ENCODE data around the gene KBTBD3. TPM values are rescaled to one million over a fixed set of nuclear protein-coding genes. Genes with fewer than 3 reads are reported as not detected.
"Not testable (repeated sequence)": the region's sequence is repeated elsewhere in the genome, so short reads cannot be mapped to it uniquely, and the experiment has no call there.

Gene KBTBD3
- total RNA-seq, 2 experiments from 2014 or later = 7.9 to 8.7 TPM

- ATAC-seq = no peak
- peaks cover 36% of the 10 kb centered on the region for H3K4me1 Mint-ChIP-seq
These were observed 4.9 kb upstream of the KBTBD3 start for GRCh38 chr11:106082096-106082495.

GRCh38 chr11:106077609-106078455 is 685 bp upstream of the KBTBD3 start, which contains the start of gene AASDHPPT:
TSS of gene AASDHPPT (plus strand) at chr11:106077662. CDS start at chr11:106077711, 49 bp downstream.
- peak within 1 kb of the TSS; percentile 97 for H3K27ac Mint-ChIP-seq
- H3K4me3 Mint-ChIP-seq = peak within 1 kb of the TSS; percentile 97
- no peaks in the 10 kb centered on the region for H3K27me3 Mint-ChIP-seq
- peaks cover 39% of the 10 kb centered on the region for H3K4me1 Mint-ChIP-seq
- H3K36me3 Mint-ChIP-seq = peaks cover 28% of the 10 kb centered on the region
- CTCF ChIA-PET = interaction anchor here (0.9 to 2.6 kb wide), 7 partner anchors 9 to 58 kb away, joined by 3 to 8 read pairs (median 4); no protein-coding TSS in a partner anchor
- DNase-seq (no peak), ATAC-seq (peak; percentile 15)
- no peaks in the 10 kb centered on the region for H3K9me3 Mint-ChIP-seq (ENCODE audit: low read depth)

More at GRCh38 chr11:106082096-106082495, 4.9 kb upstream of the KBTBD3 start:
- Mint-ChIP-seq H3K36me3 (peaks cover 24% of the 10 kb centered on the region), H3K4me3 (no peak overlapping the region), H3K27ac (no peak overlapping the region), H3K9me3 (ENCODE audit: low read depth) (no peaks in the 10 kb centered on the region), H3K27me3 (no peaks in the 10 kb centered on the region)
- no peak for DNase-seq
- CTCF ChIA-PET = no interaction called here

GRCh38 chr11:106076171-106076918 is 802 bp downstream of the KBTBD3 start:
- peak overlapping the region; percentile 97 for H3K4me3 Mint-ChIP-seq
- peak; percentile 46 for DNase-seq
- H3K36me3 Mint-ChIP-seq = peaks cover 24% of the 10 kb centered on the region
- no peak for ATAC-seq
- H3K27me3 Mint-ChIP-seq = no peaks in the 10 kb centered on the region
- H3K4me1 Mint-ChIP-seq = peaks cover 32% of the 10 kb centered on the region
- peak overlapping the region; percentile 97 for H3K27ac Mint-ChIP-seq
- H3K9me3 Mint-ChIP-seq (ENCODE audit: low read depth) = no peaks in the 10 kb centered on the region
- CTCF ChIA-PET = interaction anchor here (1.0 to 2.6 kb wide), 6 partner anchors 9 to 57 kb away, joined by 3 to 8 read pairs (median 6); no protein-coding TSS in a partner anchor

GRCh38 chr11:106072804-106073203 is 4.3 kb downstream of the KBTBD3 start:
- H3K36me3 Mint-ChIP-seq = peaks cover 12% of the 10 kb centered on the region
- peaks cover 11% of the 10 kb centered on the region for H3K4me1 Mint-ChIP-seq
- DNase-seq (no peak), ATAC-seq (no peak)
- H3K4me3 Mint-ChIP-seq = no peak overlapping the region
- no peaks in the 10 kb centered on the region for H3K27me3 Mint-ChIP-seq
- CTCF ChIA-PET = no interaction called here
- H3K9me3 Mint-ChIP-seq (ENCODE audit: low read depth) = no peaks in the 10 kb centered on the region
- no peak overlapping the region for H3K27ac Mint-ChIP-seq

- no peak for ATAC-seq
- H3K9me3 Mint-ChIP-seq (ENCODE audit: low read depth) = no peaks in the 10 kb centered on the region
- H3K4me3 Mint-ChIP-seq = no peak overlapping the region
- no peak overlapping the region for H3K27ac Mint-ChIP-seq
- peaks cover 1% of the 10 kb centered on the region for H3K4me1 Mint-ChIP-seq
- no peaks in the 10 kb centered on the region for H3K27me3 Mint-ChIP-seq
- peaks cover 17% of the 10 kb centered on the region for H3K36me3 Mint-ChIP-seq
- no peak for DNase-seq
- CTCF ChIA-PET = no interaction called here
These were observed 6.5 kb downstream of the KBTBD3 start for GRCh38 chr11:106070606-106071005.

GRCh38 chr11:106063009-106063408 is 14.1 kb downstream of the KBTBD3 start:
- Mint-ChIP-seq H3K27me3 (no peaks in the 10 kb centered on the region), H3K4me1 (peaks cover 15% of the 10 kb centered on the region), H3K27ac (no peak overlapping the region), H3K4me3 (no peak overlapping the region), H3K9me3 (ENCODE audit: low read depth) (no peaks in the 10 kb centered on the region), H3K36me3 (peaks cover 22% of the 10 kb centered on the region)
- CTCF ChIA-PET = no interaction called here
- no peak for ATAC-seq
- DNase-seq = no peak

- no peak for ATAC-seq
- no peak for DNase-seq
- CTCF ChIA-PET = no interaction called here
- Mint-ChIP-seq H3K36me3 (peaks cover 28% of the 10 kb centered on the region), H3K27ac (peak overlapping the region; percentile 6), H3K4me3 (no peak overlapping the region), H3K27me3 (no peaks in the 10 kb centered on the region), H3K4me1 (peaks cover 15% of the 10 kb centered on the region), H3K9me3 (ENCODE audit: low read depth) (no peaks in the 10 kb centered on the region)
These were observed 14.9 kb downstream of the KBTBD3 start for GRCh38 chr11:106061954-106062949.

GRCh38 chr11:106061249-106061784 is 15.8 kb downstream of the KBTBD3 start:
- Mint-ChIP-seq H3K27me3 (no peaks in the 10 kb centered on the region), H3K27ac (no peak overlapping the region), H3K4me1 (peaks cover 15% of the 10 kb centered on the region), H3K4me3 (no peak overlapping the region), H3K36me3 (peaks cover 26% of the 10 kb centered on the region), H3K9me3 (ENCODE audit: low read depth) (no peaks in the 10 kb centered on the region)
- DNase-seq (no peak), ATAC-seq (no peak)
- CTCF ChIA-PET = interaction anchor here (1.0 kb wide), 1 partner anchor 19 kb away, joined by 3 read pairs; no protein-coding TSS in a partner anchor

- no peak for ATAC-seq
- CTCF ChIA-PET = interaction anchor here (1.7 kb wide), 1 partner anchor 17 kb away, joined by 6 read pairs; the partner anchor contains the start of genes AASDHPPT and KBTBD3
- Mint-ChIP-seq H3K36me3 (peaks cover 20% of the 10 kb centered on the region), H3K4me3 (no peak overlapping the region), H3K4me1 (peaks cover 15% of the 10 kb centered on the region), H3K27me3 (no peaks in the 10 kb centered on the region), H3K9me3 (ENCODE audit: low read depth) (no peaks in the 10 kb centered on the region), H3K27ac (no peak overlapping the region)
- DNase-seq = no peak
These were observed 17.5 kb downstream of the KBTBD3 start for GRCh38 chr11:106059617-106060016.

GRCh38 chr11:106058377-106058776 is 18.8 kb downstream of the KBTBD3 start:
- not testable (repeated sequence) for H3K27ac Mint-ChIP-seq

GRCh38 chr11:106051103-106051502 is 26.0 kb downstream of the KBTBD3 start:
- ATAC-seq (no peak), DNase-seq (no peak)
- Mint-ChIP-seq H3K27ac (no peak overlapping the region), H3K9me3 (ENCODE audit: low read depth) (no peaks in the 10 kb centered on the region), H3K4me1 (no peaks in the 10 kb centered on the region), H3K27me3 (no peaks in the 10 kb centered on the region), H3K36me3 (no peaks in the 10 kb centered on the region), H3K4me3 (no peak overlapping the region)
- CTCF ChIA-PET = no interaction called here

More at GRCh38 chr11:106058377-106058776, 18.8 kb downstream of the KBTBD3 start:
- H3K27me3 Mint-ChIP-seq; H3K4me3 Mint-ChIP-seq; ATAC-seq; DNase-seq; H3K9me3 Mint-ChIP-seq (ENCODE audit: low read depth): not testable (repeated sequence)
- H3K4me1 Mint-ChIP-seq = peaks cover 15% of the 10 kb centered on the region
- peaks cover 16% of the 10 kb centered on the region for H3K36me3 Mint-ChIP-seq
- CTCF ChIA-PET = interaction anchor here (0.6 to 1.7 kb wide), 2 partner anchors 19 to 1211 kb away, joined by 3 to 6 read pairs; partner anchors contain the start of genes AASDHPPT and KBTBD3

- Mint-ChIP-seq H3K27ac (no peak overlapping the region), H3K9me3 (ENCODE audit: low read depth) (no peaks in the 10 kb centered on the region), H3K27me3 (no peaks in the 10 kb centered on the region), H3K4me3 (no peak overlapping the region), H3K4me1 (no peaks in the 10 kb centered on the region), H3K36me3 (no peaks in the 10 kb centered on the region)
- CTCF ChIA-PET = no interaction called here
- no peak for ATAC-seq
- DNase-seq = no peak
These were observed 27.2 kb downstream of the KBTBD3 start for GRCh38 chr11:106049727-106050476.

Measured in activated CD8-positive, alpha-beta memory T cell treated with anti-CD3 and anti-CD28 coated beads, Interleukin-2, amount 10 ng/mL, durations not matched to agents 7 days and 5 days (primary cell).